ENCODE measurements around the gene AKAP8. TPM values are rescaled to one million over a fixed set of nuclear protein-coding genes. Genes with fewer than 3 reads are reported as not detected.
"Not testable (repeated sequence)": the region's sequence is repeated elsewhere in the genome, so short reads cannot be mapped to it uniquely, and the experiment has no call there.

The AKAP8 gene
- total RNA-seq, 1 experiment from 2014 or later = 17.9 TPM

DNA sequence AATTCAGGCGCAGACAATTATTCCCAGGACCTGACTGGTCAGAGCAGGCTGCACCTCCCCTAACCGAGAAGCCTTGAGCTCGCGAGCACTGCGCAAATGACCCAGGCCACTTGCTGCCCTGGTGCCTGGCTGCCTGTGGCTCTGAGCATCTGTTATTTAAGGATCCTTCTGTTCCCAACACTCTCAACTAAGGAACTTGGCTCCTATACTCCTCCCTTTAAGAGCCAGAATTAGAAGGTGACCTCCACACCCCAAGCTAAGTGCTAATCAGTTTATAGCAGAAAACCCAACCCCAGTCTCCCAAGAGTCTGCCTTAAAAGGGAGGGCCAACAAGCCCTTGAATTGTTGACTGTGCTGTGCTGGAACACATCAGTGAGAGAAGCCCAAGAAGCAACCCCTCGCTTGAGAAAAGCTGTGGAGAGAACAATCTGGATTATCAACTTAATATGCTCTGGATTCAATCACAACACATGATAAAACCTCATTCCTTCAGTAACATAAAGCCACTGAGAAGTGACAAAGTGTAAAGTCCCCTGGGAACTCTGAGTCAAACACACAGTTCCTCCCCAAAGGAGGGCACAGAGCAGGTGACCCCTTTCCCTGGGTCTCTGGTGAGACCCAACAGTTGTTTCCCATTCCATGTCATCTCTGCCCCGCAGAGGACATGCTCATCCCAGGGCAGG lies 24.7 kb upstream of the AKAP8 start:
- DNase-seq (ENCODE audit: extremely low read depth, low read depth) = no peak

GRCh38 chr19:15403151-15403531 lies 23.6 kb upstream of the AKAP8 start:
- DNase-seq (ENCODE audit: extremely low read depth, low read depth) = no peak

- no peak for DNase-seq (ENCODE audit: extremely low read depth, low read depth)
Observed at GRCh38 chr19:15402411-15403150, 23.0 kb upstream of the AKAP8 start.

DNA sequence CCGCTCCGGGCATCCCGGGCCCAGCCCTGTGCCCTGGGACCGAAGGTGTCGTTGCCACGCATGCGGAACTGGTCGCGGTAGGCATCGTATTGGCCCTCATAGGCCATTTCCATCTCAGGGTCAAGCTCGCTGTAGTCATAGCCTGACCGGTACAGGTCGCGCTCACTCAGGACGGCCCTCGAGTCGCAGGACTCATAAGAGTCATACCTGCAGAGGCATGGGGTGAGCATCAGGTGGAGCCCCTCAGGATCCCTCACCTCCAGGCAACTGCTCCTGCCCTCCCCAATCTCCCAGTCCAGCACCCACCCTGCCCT lies 21.8 kb upstream of the AKAP8 start:
- no peak for DNase-seq (ENCODE audit: extremely low read depth, low read depth)

DNA sequence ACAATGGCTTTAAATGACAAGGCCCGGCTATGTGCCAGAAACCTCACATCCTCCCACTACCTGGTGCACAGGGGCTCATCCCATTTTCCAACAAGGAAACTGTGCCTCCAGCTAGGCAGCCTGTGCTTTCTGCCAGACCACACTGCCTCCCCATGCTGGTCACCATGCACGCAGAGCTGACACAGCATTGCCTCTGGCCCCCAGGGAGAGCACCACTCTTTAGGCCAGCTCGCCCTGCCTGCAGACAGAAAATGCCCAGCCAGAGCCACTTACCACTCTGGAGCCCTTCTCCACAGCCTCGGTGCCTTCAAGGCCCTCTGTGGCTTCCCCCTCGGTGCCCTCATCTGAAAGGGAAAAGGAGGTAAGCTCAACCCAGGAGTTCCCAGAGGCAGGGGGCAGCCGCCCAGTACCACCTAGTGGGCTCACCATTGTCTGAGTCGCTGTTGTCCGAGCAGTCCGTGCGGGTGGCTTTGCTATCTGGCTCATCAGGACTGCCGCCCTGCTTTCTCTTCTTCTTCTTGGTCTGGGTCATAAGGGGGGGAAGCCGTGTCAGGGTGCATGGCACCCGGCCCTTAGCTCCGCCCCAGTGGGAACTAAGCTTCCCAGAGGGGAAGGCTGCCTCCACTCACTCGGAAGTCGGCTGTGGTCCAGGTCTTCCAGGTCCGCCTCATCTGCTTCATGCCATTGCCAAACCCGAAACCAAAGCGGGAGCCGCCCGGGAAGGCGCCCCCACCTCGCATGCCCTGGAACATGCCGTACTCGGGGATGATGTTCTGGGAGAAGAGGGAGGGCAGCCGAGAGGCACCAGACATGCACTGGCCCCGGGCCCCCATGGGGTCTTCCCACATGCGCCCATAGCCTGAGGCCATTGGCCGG lies 21.2 kb upstream of the AKAP8 start:
- no peak for DNase-seq (ENCODE audit: extremely low read depth, low read depth)

- no peak for DNase-seq (ENCODE audit: extremely low read depth, low read depth)
Observed at GRCh38 chr19:15399635-15400034, 20.0 kb upstream of the AKAP8 start.

GRCh38 chr19:15399234-15399515 lies 19.6 kb upstream of the AKAP8 start:
- DNase-seq (ENCODE audit: extremely low read depth, low read depth) = no peak

DNA sequence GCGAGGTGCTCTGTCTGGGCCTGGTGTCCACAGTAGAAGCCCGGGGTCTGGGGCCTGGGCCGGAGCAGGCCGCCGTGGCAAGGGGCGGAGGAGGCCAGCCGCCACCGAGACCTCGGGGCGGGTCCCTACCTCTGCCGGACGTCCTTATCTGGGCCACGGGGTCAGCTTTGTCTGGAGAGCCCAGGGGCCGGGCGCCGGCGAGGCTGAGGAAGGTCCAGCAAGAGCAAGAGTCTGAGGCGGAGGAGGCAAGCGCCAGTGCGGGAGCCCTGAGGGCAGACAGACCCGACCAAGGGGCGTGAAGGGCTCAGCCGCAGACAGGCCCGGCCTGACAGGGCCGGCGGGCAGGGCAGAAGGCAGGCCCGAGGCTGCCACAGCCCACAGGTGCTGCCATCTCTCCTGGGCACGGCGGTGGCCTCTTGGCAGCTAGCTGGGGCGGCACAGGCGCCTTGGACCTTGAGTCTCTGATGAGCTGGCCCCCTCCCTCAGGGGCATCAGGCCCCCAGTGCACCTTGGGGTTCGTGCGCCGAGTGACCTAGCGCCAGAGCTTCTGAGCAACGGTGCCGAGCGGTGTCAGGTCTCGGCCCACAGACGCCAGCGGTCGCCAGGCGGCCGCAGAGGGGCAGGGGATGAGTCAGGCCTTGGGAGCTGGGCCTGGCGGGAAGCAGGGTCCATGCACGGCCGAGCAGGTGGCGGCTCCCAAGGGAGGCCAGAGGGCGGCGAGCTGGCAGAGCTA lies 19.1 kb upstream of the AKAP8 start:
- no peak for DNase-seq (ENCODE audit: extremely low read depth, low read depth)

GRCh38 chr19:15397782-15398181 lies 18.2 kb upstream of the AKAP8 start:
- DNase-seq (ENCODE audit: extremely low read depth, low read depth) = no peak

DNA sequence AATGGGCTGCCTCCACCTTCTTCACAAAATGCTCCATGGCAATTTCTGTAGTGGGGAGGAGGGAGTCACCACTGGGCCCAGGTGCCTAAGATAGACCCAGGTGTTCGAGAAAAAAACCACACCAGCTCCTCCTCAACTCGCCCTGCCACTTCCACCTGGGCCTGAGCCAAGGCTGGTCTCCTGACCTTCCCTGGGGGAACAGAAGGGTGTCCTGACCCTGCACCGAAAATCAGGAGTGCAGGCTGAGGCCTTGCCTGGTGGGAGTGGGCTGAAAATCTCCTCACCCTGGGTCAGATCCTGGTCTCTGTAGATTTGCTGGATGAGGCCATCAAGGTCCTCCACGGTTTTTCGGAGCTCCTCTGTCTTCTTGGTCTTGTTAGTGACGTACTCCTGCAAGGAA lies 17.6 kb upstream of the AKAP8 start:
- no peak for DNase-seq (ENCODE audit: extremely low read depth, low read depth)

DNA sequence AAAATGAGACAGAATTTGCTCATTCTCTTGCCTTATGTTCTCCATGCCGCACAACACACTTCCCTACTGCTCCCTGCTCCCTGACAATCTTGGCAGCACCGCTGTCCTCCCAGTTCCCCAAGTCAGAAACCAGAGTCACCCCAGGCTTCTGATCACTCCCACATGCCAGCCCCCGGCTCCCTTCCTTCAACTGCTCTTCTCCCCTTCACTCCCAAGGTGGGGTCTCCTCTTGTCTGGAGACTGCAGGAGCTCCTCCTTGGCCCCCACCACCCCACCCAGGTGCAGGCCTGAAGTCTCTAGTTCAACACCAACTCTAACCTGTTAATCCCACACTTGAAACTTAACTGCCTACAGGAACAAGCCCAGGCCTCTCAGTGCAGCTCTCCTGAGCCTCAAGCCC lies 16.8 kb upstream of the AKAP8 start:
- DNase-seq (ENCODE audit: extremely low read depth, low read depth) = no peak

DNA sequence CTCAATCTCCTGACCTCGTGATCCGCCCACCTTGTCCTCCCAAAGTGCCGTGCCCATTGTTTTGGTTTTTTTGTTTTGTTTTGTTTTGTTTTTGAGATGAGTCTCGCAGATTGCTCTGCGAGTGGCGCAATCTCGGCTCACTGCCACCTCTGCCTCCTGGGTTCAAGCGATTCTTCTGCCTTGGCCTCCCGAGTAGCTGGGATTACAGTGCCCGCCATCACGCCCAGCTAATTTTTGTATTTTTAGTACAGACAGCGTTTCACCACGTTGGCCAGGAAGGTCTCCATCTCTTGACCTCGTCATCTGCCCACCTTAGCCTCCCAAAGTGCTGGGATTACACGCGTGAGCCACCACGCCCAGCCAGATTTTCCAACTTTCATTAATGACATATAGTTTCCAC lies 15.7 kb upstream of the AKAP8 start:
- DNase-seq (ENCODE audit: extremely low read depth, low read depth) = not testable (repeated sequence)

DNA sequence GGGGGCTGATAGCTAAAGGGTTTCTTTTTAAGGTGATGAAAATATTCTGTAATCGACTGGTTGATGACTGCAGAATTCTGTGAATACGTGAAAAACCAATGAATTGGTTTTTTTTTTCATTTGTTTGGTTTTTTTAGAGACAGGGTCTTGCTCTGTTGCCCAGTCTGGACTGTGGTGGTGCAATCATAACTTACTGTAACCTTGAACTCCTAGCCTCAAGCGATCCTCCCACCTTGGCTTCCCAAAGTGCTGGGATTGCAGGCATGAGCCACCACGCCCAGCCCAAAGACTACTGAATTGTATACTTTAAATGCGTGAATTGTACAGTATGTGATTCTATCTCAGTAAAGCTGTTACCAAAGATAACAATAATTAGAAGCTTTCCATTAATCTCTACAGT lies 14.8 kb upstream of the AKAP8 start:
- no peak for DNase-seq (ENCODE audit: extremely low read depth, low read depth)

DNA sequence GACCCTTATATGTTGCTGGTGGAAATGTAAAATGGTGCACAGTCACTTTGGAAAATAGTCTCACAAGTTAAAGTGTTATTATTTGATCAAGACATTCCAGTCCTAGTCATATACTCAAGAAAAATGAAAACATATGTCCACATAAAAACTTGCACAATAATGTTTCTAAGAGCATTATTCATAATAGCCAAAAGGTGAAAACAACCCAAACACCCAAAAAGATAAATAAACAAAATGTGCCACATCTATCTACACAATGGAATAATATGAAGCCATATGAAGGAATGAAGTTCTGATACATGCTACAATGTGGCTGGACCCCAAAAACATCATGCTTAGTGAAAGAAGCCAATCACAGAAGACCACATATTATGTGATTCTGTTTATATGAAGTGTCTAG lies 14.4 kb upstream of the AKAP8 start:
- DNase-seq (ENCODE audit: extremely low read depth, low read depth) = no peak

DNA sequence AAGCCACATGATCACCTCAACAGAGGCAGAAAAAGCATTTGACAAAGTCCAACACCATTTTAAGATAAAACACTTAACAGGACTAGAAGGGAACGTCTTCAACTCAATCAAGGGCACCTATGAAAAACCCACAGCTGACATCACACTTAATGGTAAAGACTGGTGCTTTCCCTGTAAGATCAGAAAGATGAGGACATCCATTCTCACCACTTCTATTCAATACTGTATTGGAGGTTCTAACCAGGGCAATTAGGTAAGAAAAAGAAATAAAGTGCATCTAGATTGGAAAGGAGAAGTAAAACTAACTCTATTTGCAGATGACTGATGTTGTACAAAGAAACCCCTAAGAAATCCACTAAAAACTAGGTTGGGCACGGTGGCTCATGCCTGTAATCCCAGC lies 11.2 kb upstream of the AKAP8 start:
- DNase-seq (ENCODE audit: extremely low read depth, low read depth) = no peak

GRCh38 chr19:15381864-15382263 lies 2.3 kb upstream of the AKAP8 start:
- DNase-seq (ENCODE audit: extremely low read depth, low read depth) = no peak

DNA sequence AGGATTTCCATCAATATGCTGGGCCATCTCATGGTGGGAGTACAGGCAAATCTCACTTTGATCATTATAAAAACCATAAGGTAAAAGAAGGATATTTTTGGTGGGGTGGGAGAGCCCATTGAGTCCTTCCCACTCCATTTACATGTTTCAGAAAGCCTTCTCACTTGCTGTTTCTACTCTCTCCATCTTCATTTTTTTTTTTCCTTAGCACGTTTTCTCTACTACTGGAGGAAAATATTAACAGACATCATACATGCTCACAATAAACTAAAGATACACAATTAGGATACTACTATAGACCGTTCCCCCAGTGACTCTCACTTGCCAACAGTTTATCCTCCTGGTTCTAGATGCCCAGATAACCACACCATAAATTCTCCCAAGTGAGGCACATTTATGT lies 1.8 kb upstream of the AKAP8 start:
- DNase-seq (ENCODE audit: extremely low read depth, low read depth) = no peak

DNA sequence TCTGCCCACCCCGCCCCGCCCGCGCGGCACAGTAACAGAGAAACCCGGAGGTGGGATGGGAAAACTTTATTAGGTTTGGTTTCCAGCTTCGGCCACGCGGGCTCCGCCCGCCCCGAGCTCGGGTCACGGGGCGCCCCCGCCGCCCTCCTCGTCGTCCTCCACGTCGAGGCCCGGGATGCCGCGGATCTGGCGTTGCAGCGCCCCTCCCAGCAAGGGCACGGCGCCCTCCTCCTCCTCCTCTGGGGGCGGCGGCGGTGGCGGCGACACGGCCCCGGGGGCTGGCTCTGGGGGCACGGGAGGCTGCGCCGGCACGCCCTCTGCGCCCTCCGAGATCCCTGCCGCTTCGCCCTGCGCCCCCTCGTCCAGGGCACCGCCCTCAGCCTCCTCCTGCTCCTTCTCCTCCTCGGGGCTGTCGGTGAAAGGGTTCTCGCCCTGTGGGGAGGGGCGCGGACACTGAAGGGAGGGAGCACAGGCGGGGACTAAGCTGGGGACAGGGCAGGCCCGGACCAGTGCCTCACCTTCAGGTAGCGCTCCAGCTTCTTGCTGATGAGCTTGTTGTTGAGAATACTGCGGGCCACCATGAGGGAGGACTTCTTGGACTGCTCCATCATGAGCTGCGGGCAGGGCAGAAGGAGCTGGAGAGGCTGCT lies 536 bp upstream of the AKAP8 start:
- peak; percentile 32 for DNase-seq (ENCODE audit: extremely low read depth, low read depth)

DNA sequence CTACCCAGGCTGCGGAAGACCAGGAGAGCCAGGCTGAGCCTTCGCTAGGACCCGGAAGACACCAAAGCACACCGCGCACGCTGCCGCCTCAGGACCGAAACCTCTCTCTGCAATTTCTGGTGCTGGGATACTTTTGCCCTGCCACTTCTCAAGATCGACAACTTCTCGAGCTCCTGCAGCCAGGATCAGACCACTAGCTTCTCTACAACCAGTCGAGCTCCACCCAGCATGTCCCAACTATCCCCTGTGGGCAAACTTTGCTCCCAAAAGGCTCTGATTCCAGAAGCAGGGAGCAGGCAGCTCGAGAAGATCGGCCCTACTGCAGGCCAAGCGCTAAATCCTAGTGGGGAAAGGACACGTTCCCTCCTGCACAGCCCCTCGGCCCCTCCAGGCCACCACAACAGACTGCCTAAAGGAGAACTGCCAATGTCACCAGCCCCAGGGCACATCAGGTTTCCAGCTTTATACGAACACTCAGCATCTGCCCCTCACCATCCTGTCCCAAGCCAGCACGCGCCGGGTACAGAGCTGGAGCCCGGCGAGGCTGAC lies 979 bp downstream of the AKAP8 start:
- no peak for DNase-seq (ENCODE audit: extremely low read depth, low read depth)

DNA sequence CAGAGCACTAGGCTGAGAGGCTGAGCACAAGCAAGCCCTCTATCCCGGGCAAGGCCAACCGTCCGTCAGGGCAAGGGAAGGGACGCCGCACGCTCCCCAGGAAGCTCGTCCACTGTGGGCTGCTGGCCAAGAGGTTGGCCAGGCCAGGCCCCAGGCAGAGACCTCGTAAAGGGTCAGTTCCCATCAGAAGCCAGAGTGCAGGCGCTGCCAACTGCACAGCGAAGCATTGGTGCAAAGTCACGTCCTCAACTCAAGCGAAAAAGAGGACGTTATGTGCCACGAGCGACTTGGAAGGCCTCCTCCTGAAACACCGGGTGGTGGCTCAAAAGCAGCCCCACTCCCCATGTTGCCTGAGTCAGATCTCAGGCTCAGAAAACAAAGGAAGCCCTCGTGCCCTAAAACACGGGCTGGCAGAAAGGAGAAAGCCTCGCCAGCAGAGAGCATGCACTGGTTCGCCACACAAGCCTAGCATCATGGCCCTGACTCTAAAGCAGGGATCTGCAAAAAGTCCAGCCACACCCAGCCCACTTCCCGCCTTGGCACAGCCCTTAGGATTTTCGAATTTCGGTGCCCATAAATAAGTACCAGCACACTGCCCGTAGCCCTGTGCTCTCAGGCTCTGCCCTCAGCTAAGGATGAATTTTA lies 4.7 kb downstream of the AKAP8 start:
- DNase-seq (ENCODE audit: extremely low read depth, low read depth) = no peak

All from NCI-H460 (cell line).